ENCODE measurements around the gene TSC22D4.
"Not testable (repeated sequence)": the region's sequence is repeated elsewhere in the genome, so short reads cannot be mapped to it uniquely, and the experiment has no call there.

The TSC22D4 gene

DNA sequence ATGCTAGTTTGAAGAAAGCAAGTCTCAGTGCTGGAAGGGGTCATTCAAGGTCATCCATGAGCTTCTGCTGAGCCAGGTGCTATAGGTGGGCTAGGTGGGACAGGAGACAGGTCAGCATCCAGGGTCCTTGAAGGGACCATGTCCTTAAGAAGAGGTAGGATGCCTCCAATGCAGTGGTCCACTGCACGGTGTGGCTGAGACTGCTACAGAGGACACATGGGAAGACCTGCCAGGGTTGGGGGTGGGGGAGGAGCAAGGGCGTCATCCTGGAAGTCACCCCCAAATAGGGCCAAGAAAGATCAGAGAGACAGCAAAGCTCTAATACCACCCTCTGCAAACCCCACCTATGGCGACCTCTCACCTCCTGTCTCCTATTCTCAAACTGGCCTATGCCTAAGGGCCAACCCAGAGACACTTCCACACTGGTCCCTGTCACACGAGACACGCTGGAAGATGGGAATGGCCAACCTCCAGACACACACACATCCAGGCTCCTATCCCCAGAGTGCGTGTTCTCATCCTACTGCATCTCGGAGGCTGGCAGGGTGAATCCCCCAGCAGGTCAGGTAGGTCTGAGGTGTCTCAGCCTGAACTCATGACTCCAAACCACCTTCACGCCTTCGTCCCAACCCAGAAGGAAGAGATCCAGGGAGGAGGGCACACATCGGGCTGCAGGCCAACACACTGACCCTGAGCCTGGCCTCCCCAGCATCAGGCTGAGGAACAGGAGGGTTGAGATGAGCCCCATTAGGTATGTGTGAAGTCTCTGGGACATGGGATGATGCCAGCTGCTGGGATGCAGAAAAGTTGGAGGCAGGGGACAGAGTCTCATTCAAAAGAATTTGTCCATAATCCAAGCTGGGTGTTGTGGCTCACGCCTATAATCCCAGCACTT lies 37.1 kb downstream of the TSC22D4 start:
- DNase-seq, result no peak

DNA sequence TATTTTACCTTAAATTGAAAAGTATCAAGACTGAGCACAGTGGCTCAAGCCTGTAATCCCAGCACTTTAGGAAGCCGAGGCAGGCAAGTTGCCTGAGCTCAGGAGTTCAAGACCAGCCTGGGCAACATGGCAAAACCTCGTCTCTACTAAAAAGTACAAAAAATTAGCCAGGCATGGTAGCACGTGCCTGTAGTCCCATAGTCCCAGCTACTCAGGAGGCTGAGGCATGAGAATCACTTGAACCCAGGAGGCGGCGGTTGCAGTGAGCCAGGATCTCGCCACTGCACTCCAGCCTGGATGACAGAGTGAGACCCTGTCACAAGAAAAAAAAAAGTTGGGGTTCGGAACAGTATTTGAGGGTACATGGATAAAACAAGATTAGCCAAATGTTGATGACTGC lies 39.8 kb downstream of the TSC22D4 start:
- not testable (repeated sequence) for DNase-seq

DNA sequence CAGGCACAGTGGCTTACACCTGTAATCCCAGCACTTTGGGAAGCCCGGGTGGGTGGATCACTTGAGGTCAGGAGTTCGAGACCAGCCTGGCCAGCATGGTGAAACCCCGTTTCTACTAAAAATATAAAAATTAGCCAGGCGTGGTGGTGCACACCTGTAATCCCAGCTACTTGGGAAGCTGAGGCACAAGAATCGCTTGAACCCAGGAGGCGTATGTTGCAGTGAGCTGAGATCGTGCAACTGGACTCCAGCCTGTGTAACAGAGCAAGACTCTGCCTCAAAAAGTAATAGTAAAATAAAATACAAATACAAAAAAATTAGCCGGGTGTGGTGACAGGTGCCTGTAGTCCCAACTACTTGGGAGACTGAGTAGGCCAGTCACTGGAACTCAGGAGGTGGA lies 40.3 kb downstream of the TSC22D4 start:
- DNase-seq, result not testable (repeated sequence)

DNA sequence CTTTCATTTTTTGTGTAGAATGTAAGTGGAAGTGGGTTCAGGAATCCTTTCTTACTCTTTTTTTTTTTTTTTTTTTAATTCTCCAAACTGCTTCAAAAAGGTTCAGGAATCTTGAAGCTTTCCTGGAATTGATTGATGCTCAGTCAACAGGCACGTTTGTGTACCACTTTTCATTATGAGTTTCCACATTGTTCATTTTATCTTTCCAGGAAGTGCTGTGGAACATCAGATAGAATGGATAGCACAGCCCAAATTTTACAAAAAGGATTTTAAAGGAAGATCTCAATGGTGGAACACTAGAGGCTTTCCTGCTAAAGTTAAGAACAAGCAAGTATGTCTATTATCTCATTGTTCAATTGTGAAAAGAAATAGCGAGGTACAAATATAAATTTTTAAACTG lies 40.8 kb downstream of the TSC22D4 start:
- DNase-seq, result no peak

DNA sequence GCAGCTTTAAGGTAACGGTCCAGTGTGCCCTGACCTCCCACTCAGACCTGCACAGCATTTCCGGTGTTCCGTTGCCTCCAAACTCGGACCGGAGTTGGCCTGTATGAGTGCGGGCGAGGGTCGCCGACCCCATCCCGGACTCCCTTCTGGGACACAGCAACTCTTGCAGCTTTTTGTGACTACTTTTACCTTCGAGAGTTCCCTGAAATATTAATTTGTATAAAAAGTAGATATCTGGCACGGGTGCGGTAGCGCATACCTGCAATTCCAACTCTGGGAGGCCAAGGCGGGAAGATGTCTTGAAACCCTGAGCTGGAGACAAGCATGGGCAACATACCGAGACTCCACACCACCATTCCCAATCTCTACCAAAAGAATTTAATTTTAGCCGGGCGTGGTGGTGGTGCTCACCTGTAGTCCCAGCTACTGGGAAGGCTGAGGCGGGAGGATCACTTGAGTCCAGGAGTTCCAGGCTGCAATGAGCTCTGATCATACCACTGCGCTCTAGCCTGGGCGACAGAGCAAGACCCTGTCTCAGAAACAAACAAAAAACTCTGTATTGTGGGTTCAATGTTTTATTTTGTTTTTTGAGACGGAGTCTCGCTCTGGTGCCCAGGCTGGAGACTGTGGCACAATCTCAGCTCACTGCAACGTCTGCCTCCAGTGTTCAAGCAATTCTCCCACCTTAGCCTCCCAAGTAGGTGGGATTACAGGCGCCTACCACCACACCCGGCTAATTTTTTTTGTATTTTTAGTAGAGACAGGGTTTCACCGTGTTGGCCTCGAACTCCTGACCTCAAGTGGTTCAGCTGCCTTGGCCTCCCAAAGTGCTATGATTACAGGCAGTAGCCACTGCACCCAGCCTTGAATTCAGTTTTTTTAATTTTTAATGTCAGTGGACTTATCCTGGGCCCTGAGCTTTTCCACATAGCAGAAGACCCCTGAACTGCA lies 41.6 kb downstream of the TSC22D4 start:
- no peak for DNase-seq

DNA sequence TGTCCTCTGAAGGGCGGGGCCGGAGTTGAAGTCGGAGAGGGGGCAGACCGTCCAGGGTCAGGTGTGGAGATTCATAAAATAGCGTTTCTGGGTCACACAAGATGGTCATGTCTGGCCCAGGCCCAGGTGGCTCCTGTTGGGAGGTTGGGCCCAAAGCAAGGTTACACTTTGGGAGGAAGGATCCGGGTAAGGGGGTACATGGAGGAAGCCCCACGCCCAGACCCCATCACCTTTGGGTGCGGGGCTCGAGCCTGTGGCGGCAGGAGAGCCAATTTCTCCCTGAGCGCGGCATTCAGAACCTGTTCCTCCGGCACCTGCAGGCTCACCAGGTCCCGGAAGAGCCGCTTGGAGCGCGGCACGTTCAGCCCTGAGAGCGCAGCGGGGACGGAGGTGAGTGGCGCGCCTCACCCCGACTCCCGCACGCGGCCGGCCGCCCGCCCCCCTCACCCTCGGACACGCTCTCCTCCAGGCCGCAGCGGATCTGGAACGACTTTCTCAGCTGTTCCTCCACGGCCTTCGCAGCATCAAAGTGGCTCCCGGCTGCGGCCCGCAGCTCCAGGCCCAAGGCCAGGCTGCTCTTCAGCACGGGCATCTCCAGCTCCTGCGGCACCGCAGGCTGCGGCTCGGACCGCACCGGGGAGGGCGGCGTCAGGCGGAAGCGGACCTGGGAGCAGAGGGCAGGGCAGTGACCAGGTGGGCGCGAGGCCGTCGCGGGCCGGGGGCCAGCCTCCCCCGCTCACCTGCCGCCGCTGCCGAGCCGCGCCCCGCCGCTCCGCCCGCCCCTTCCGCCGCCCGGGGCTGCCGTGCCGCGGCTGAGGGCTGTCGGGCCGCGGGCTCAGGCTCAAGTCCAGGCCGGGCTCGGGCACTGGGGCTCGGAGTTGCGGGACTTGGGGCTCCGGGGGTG lies 43.4 kb downstream of the TSC22D4 start:
- no peak for DNase-seq

DNA sequence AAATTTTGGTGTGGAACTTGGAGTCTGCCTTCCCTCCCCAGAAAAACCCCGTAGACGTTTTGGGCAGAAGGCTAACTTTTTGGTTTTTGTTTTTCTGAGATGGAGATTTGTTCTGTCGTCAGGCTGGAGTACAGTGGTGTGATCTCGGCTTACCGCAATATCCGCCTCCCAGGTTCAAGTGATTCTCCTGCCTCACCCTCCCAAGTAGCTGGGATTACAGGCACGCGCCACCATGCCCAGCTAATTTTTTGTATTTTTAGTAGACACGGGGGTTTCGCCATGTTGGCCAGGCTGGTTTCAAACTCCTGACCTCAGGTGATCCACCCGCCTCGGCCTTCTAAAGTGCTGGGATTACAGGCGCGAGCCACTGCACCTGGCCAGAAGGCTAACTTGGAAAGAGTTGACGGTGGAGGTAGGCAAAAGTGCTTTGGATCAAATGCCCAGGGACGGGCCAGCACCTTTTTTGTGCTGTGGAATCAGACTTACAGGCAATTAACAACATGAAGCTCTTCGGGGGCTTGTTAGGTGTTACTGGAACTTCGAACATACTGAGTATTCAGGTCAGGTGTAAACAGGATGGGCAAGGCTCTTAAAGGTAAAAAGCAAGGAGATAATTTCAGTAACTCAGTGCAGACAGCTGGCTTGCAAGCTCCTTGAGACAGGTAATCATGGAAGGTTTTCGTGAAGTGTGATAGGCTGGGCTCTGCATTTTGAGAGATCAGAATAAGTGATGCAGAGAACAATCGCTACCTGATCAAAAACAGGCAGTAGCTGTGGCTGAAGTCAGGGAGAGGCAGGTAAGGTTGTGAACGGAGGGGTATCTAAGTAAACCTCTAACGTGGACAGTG lies 44.5 kb downstream of the TSC22D4 start:
- DNase-seq, result no peak

DNA sequence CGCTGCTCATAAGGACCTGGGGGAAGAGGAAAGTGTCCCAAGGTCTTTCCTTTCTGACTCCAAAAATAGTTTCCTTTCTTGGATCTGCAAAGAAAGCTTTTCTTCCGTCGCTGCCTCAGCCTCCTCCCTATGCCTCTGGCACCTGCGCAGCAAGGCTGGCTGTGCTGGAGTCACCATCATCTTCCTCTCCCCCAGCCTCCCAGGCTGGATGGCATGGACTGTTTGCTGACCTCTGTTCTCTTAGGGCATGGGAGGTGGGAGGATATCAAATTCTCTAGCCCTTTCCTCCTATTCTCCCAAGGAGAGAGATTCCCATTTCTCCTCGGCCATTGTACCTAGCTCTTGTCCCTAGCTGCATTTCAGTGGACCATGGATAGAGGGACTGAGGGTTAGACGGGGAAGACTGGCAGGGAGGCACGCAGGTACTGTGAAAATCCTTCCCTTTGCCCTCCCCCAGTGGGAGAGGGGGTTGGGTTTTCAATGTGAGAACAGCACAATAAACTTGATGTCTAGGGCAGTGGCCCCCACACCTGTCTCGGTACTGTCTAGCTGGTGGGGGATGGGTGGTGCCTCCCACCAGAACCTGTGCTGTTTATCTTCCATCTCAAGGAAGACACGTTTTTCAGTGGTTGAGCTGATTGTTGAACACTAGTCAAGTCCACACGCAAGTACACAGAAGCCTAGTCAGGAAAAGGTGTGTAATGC lies 45.3 kb downstream of the TSC22D4 start:
- DNase-seq, result no peak

DNA sequence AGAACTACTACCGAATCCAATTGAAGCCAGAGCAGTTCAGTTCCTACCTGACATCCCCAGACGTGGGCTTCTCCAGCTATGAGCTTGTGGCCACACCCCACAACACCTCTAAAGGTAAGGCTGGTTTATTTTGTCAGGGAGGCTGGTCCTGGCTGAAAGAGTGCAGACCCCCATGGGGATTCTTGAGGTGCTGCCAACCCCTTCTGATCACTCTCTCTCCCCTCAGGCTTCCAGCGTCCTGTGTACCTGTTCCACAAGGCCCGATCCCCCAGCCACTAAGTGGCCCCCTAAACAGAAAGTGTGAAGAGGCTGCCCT lies 45.8 kb downstream of the TSC22D4 start:
- no peak for DNase-seq

DNA sequence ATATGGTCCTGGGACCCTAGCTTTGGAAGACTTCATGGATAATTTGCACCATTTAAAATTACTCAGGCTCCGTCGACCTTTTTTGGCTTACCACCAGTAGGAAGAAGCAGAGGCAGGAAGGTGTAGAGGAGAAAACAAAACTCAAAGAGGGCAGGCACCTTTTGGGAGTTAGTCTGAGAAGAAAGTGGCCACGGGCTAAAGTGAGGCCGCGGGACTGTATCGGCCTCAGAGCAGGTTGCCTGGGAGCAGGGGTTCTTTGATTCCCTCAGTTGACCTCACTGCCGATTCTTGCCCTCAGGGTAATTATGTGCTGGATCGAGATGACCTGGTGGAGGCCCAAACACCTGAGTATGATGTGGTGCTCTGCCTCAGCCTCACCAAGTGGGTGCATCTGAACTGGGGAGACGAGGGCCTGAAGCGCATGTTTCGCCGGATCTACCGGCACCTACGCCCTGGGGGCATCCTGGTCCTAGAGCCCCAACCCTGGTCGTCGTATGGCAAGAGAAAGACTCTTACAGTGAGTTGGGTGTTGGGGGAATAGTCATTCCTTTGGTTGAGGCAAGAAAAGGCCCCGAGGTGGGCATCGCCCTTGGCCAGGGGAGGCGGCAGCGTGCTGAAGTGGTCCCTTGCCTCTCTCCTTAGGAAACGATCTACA lies 46.3 kb downstream of the TSC22D4 start:
- DNase-seq, result no peak

DNA sequence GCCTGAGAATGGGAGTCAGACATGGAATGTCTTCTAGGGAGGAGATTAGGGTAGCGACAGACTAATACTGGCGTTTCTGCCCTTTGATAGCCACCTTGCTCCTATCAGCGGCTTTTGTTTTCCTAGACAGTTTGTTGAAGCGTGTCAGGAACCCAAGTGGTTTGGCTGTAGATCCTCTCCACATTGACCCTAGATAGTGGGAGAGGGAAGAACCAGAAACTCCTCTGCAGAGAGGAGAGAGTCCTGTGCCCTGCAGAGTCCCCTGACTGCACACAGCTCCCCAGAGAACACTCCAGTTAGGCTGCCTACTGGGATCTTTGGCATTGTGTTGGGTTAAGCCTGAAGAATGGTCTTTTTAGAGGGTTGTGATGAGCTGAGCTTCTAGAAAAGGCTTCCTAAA lies 47.0 kb downstream of the TSC22D4 start:
- DNase-seq, result no peak

DNA sequence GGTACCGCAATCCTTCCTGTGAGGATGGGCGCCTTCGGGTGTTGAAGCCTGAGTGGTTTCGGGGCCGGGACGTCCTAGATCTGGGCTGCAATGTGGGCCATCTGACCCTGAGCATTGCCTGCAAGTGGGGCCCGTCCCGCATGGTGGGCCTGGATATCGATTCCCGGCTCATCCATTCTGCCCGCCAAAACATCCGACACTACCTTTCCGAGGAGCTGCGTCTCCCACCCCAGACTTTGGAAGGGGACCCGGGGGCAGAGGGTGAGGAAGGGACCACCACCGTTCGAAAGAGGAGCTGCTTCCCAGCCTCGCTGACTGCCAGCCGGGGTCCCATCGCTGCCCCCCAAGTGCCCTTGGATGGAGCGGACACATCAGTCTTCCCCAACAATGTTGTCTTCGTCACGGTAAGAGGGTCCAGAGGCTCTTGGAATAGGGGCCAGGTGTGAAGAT lies 47.7 kb downstream of the TSC22D4 start:
- DNase-seq, result no peak

DNA sequence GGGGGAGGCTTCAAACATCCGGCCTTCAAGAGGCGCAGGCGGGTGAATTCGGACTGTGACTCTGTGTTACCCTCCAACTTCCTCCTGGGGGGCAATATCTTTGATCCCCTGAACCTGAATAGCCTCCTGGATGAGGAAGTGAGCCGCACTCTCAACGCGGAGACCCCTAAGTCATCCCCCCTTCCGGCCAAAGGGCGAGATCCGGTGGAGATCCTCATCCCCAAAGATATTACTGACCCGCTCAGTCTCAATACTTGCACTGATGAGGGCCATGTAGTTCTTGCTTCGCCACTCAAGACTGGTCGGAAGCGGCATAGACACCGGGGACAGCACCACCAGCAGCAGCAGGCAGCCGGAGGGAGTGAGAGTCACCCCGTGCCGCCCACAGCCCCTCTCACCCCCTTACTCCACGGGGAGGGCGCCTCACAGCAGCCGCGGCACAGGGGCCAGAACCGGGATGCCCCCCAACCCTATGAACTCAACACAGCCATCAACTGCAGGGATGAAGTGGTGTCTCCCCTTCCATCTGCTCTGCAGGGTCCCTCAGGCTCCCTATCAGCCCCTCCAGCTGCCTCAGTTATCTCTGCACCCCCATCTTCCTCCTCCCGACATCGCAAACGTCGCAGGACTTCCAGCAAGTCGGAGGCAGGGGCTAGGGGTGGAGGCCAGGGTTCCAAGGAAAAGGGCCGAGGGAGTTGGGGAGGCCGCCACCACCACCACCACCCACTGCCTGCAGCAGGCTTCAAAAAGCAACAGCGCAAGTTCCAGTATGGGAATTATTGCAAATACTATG lies 48.3 kb downstream of the TSC22D4 start:
- no peak for DNase-seq

DNA sequence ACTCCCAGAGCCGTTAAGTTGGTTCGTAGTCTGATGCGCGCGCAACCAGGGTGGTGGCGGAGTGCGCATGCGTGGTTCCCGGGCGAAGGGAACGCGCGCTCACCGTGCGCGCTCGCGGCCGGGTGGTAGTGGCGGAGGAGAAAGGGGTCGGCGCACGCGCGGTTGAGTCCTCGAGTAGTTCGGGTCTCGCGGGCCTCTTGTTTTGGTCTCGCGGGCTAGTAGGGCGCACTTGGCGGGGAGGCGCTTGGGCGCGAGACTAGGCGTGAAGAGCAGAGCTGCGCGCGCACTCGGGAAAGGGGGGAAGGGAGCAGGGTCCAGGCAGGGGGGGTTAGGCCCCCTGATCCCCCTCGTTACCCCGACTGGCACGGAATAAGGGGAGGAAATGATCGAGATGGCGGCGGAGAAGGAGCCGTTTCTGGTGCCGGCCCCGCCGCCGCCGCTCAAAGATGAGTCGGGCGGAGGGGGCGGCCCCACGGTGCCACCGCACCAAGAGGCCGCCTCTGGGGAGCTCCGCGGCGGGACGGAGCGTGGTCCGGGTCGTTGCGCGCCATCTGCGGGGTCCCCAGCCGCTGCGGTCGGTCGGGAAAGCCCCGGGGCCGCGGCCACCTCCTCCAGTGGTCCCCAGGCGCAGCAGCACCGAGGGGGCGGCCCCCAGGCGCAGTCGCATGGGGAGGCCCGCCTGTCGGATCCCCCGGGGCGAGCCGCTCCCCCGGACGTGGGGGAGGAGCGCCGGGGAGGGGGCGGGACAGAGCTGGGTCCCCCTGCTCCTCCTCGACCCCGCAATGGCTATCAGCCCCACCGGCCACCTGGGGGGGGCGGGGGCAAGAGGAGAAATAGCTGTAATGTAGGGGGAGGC lies 49.1 kb downstream of the TSC22D4 start, which contains the start of gene MEPCE:
Gene MEPCE (plus strand): TSS at position 195 of the 856 bp plus-strand sequence. CDS start 188 bp downstream, at position 383.
- peak; percentile 94 for DNase-seq

DNA sequence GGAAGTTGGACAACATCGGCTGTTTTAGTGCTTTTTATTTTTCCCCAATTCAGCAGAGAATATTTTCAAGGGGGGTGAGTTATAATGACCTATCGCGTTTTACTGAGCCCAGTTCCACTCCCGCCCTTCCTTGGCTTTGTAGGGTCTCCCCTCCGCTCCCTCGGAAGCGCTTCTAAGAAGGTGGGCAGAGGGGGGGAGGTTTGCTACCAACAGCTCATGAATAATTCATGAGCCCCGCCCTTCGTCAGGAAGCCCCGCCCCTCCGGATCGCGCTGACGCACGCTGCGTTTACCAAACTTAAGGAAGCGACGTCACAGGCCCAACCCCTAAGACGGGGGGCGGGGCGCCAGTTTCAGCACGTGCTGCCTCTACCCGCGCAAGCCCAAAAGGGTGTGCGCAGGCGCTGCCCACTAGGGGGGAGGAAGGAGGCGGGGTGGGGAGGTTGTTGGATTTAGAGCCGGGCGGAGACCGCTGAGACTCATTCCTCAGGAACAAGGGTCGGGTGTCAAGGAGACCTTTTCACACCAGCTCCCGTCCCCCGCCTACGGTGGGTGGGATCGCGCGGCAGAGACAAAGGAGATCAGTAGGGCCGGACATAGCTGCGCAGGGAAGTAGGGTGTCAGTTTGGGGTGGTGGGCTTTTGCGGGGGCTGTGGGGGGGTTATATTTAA lies 49.9 kb downstream of the TSC22D4 start:
- DNase-seq, result peak; percentile 97

DNA sequence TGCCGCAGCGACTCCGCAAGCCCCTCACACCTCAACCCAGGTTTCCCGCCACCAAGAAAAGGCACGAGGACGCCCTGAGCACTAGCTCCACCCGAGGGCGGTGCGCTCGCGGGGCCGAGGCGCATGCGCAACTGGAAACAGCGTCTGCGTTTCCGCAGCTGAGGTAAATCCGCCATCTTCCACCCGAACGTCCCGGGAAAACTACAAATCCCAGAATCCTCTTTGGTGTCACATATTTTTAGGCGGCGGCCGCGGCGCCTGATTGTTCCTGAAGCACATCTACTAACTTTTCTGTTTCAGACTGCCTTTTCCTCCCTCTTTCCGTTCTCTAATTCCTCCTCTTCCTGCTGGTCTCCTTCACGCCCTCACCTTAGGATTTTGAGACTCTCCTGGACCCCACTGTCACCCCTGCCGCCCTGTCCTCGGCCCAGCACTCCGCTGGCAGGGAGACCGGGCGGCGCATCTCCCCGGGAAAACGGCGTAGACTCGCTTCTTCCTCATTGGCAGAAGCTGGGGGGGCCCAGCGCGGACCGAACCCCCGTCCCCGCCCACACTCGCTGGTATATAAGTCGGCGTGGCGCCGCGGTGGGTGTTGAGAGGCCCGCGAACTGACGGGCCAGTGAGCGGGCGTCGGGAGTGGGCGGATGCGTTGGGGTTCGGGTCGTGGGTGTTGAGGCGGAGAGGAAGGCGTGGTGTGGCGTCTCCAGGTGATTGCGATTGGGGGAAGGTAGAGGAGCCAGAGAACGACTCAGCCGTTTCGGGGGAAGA lies 50.6 kb downstream of the TSC22D4 start, which contains the start of gene ZCWPW1:
Gene ZCWPW1 (minus strand): TSS at position 505 of the 768 bp plus-strand sequence. CDS start 8,054 bp downstream, outside the sequence.
- DNase-seq, result peak; percentile 88

DNA sequence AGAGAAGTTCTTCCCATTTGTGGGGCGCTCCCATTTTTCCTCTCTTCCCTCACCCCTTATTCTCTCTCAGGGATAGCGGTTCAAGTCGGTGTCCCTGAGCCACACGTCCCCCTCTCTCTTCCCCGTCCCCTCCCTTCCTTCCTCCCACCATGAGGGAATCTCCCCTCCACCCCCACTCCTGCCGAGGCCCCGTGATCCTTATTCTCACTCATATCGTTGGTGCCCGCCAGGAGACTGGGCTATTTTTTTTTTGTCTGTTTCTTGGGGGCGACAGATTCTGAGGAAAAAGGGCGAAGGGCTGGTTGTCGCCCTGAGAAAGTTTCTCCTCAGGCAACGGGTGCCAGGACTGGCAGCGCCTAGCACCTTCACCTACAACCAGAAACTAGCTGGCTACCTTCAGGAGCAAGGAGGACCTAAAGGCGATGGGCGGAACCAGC lies 51.2 kb downstream of the TSC22D4 start:
- no peak for DNase-seq
